HepG2 (cell line): Measurements from ENCODE around the gene AFDN. TPM values are rescaled to one million over a fixed set of nuclear protein-coding genes. Genes with fewer than 3 reads are reported as not detected.

Experiments used
- ATF7-NPFF ChIP-seq: sonication (generic); formaldehyde crosslinking; IDR thresholded peaks from 2 replicates; pipeline ENCODE4 v1.8.1; 2023; ENCODE audit warnings: mild to moderate bottlenecking, low read depth, missing genetic modification reagents, moderate library complexity
- KDM5A ChIP-seq: fragments of 200-600 bp; sonication (generic); IDR thresholded peaks from 2 replicates; pipeline ENCODE4 v1.7.0; 2018; ENCODE audit warnings: antibody characterized with exemption, mild to moderate bottlenecking, low read length, borderline replicate concordance
- MEIS1 ChIP-seq: sonication (generic); formaldehyde crosslinking; IDR thresholded peaks from 2 replicates; pipeline ENCODE4 v1.9.0; 2021; ENCODE audit warnings: mild to moderate bottlenecking, missing genetic modification reagents, moderate library complexity, borderline replicate concordance
- MTA1 ChIP-seq: sonication (generic); formaldehyde crosslinking; IDR thresholded peaks from 2 replicates; pipeline ENCODE4 v1.4.0; 2020; ENCODE audit warnings: missing genetic modification reagents, mild to moderate bottlenecking, borderline replicate concordance
- PRPF4 ChIP-seq: fragments of 200-400 bp; formaldehyde crosslinking; IDR thresholded peaks from 2 replicates; pipeline ENCODE4 v1.6.1; 2016; ENCODE audit warnings: low read length, low read depth; ENCODE audit not compliant: poor library complexity, severe bottlenecking
- REST ChIP-seq, 2 experiments: IDR thresholded peaks; 2 replicates each; pipeline ENCODE4 v1.6.1; 2011 to 2012; ENCODE audit warnings: low read length in 2 of 2, borderline replicate concordance in 1 of 2, low read depth in 1 of 2, mild to moderate bottlenecking in 1 of 2, moderate library complexity in 1 of 2
- SETDB1 ChIP-seq: sonication (generic); formaldehyde crosslinking; IDR thresholded peaks from 2 replicates; pipeline ENCODE4 v1.5.1; 2020; ENCODE audit warnings: missing genetic modification reagents, mild to moderate bottlenecking, borderline replicate concordance
- SRSF1 ChIP-seq: fragments of 200-400 bp; formaldehyde crosslinking; optimal IDR thresholded peaks from 2 replicates; pipeline ENCODE3; 2017; ENCODE audit warnings: mild to moderate bottlenecking, low read depth, low read length, moderate library complexity
- TCF7 ChIP-seq: sonication (generic); IDR thresholded peaks from 2 replicates; pipeline ENCODE4 v1.6.1; 2016; ENCODE audit warnings: antibody characterized with exemption, low read depth
- TSC22D2 ChIP-seq: sonication (generic); formaldehyde crosslinking; IDR thresholded peaks from 2 replicates; pipeline ENCODE4 v1.5.1; 2020; ENCODE audit warnings: missing genetic modification reagents, mild to moderate bottlenecking, borderline replicate concordance
- ZBTB10 ChIP-seq: sonication (generic); formaldehyde crosslinking; IDR thresholded peaks from 2 replicates; pipeline ENCODE4 v1.4.0; 2020; ENCODE audit warnings: missing genetic modification reagents, borderline replicate concordance
- ZBTB42 ChIP-seq: sonication (generic); formaldehyde crosslinking; IDR thresholded peaks from 2 replicates; pipeline ENCODE4 v1.5.0; 2020; ENCODE audit warnings: mild to moderate bottlenecking, missing genetic modification reagents
- ZC3H4 ChIP-seq: sonication (generic); formaldehyde crosslinking; IDR thresholded peaks from 2 replicates; pipeline ENCODE4 v1.4.0; 2020; ENCODE audit warnings: missing genetic modification reagents, borderline replicate concordance
- ZNF143 ChIP-seq: sonication (generic); formaldehyde crosslinking; IDR thresholded peaks from 2 replicates; pipeline ENCODE4 v1.4.0; 2020; ENCODE audit warnings: missing genetic modification reagents
- ZNF263 ChIP-seq: sonication (generic); formaldehyde crosslinking; IDR thresholded peaks from 2 replicates; pipeline ENCODE4 v1.4.0; 2020; ENCODE audit warnings: missing genetic modification reagents
- ZNF768 ChIP-seq: sonication (generic); formaldehyde crosslinking; IDR thresholded peaks from 2 replicates; pipeline ENCODE4 v1.4.0; 2020; ENCODE audit warnings: missing genetic modification reagents
- polyA plus RNA-seq, 8 experiments: library from polyadenylated mRNA; depleted of rRNA in 3 of 8; stranded (reverse) in 7 of 8; unstranded in 1 of 8; fragments of >200 nt; fragmentation: Illumina TruSeq in 4 of 8; extraction: Trizol in 4 of 8; gene quantifications; 2 replicates each; pipeline versions ENCODE4 v1.2.1 to v1.2.3, GENCODE V29; 2011 to 2016; ENCODE audit warnings: low read depth in 4 of 8, missing spikeins in 1 of 8, mixed read lengths in 1 of 8; ENCODE audit not compliant: insufficient read depth in 1 of 8
- total RNA-seq, 5 experiments: library from RNA; depleted of rRNA; stranded (reverse); fragments of >200 nt; fragmentation: Illumina TruSeq; extraction: Trizol; gene quantifications; 2 replicates each; pipeline ENCODE4 v1.2.3, GENCODE V29; 2016; ENCODE audit warnings: low read depth in 1 of 5
- TF ChIP-seq, protein P1 (sequence below), 2 experiments: sonication (generic) in 1 of 2; formaldehyde crosslinking in 1 of 2; IDR thresholded peaks; 2 replicates each; pipeline versions ENCODE4 v1.4.0 to v1.6.1; 2016 to 2020; ENCODE audit warnings: borderline replicate concordance in 1 of 2, low read depth in 1 of 2, mild to moderate bottlenecking in 1 of 2, missing genetic modification reagents in 1 of 2

Gene AFDN
- total and polyA plus RNA-seq, 2 of the 13 experiments (the other 11 are each of a cell fraction or from before 2014, with no cell fraction given) = 136 to 151 TPM

- TF ChIP-seq REST (IDR thresholded peaks at IDR 0.05; ENCODE audit: borderline replicate concordance in 1 of 2, low read depth in 1 of 2, low read length in 2 of 2) = no peak
- TF ChIP-seq, protein P1, sequence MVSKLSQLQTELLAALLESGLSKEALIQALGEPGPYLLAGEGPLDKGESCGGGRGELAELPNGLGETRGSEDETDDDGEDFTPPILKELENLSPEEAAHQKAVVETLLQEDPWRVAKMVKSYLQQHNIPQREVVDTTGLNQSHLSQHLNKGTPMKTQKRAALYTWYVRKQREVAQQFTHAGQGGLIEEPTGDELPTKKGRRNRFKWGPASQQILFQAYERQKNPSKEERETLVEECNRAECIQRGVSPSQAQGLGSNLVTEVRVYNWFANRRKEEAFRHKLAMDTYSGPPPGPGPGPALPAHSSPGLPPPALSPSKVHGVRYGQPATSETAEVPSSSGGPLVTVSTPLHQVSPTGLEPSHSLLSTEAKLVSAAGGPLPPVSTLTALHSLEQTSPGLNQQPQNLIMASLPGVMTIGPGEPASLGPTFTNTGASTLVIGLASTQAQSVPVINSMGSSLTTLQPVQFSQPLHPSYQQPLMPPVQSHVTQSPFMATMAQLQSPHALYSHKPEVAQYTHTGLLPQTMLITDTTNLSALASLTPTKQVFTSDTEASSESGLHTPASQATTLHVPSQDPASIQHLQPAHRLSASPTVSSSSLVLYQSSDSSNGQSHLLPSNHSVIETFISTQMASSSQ (IDR thresholded peaks at IDR 0.05; ENCODE audit: low read depth) = no peak
- TF ChIP-seq, protein P1 (CRISPR knock-in tag; IDR thresholded peaks at IDR 0.05; ENCODE audit: borderline replicate concordance) = peak; percentile 49; the same call in 1 of the 2 replicates
- TF ChIP-seq ZNF768 (CRISPR knock-in tag) = 0 out of 2 replicates have a peak, but pooled peaks have one; percentile 9
- peak; percentile 73; the same call in 1 of the 2 replicates for TF ChIP-seq ZBTB42 (CRISPR knock-in tag)
- no peak for TF ChIP-seq MTA1 (CRISPR knock-in tag)
- TF ChIP-seq ZBTB10 (CRISPR knock-in tag) = no peak
- TF ChIP-seq SRSF1 = peak; percentile 22
- TF ChIP-seq MEIS1 = peak; percentile 49; the same call in 1 of the 2 replicates
- TF ChIP-seq ZNF143 (CRISPR knock-in tag) = no peak
- TF ChIP-seq SETDB1 = no peak
- no peak for TF ChIP-seq ZNF263 (CRISPR knock-in tag)
- no peak for TF ChIP-seq KDM5A
- no peak for TF ChIP-seq TSC22D2 (CRISPR knock-in tag)
- TF ChIP-seq ATF7-NPFF (CRISPR knock-in tag) = peak; percentile 62
- no peak for TF ChIP-seq PRPF4
- no peak for TF ChIP-seq ZC3H4 (CRISPR knock-in tag)
- no peak for TF ChIP-seq TCF7
Observed at GRCh38 chr6:167826230-167826895, 348 bp upstream of the AFDN start (continued).
